Loucy (cell line): ENCODE measurements around the gene TAB2.

Source experiments
- EZH2phosphoT487 ChIP-seq: fragments of 200-600 bp; IDR thresholded peaks from 2 replicates; pipeline ENCODE4 v1.6.1; 2018; ENCODE audit warnings: antibody characterized with exemption, mild to moderate bottlenecking, moderate library complexity, borderline replicate concordance
- TF ChIP-seq, protein P1 (sequence below): fragments of 200-600 bp; sonication (generic); conservative IDR thresholded peaks from 2 replicates; pipeline ENCODE4 v1.5.1; 2014; ENCODE audit warnings: mild to moderate bottlenecking, antibody characterized with exemption, low read length

DNA sequence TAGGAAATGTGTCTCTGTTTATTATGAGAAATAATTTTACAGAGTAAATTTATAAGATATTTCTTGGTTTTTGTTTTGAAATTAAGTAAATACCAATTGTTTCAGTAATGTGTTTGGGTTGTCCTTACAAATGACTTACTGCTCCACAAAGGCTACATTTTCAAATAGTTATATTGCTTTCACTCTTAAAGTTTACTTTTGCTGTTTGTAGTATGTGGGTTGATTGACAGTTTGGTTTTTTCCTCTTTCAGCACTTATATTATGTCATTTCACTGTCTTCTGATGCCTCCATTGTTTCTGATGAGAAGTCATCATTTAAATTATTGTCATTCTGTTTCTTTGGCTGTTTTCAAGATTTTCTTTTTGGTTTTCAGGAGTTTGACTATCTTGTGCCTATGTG is 47.7 kb downstream of the TAB2 start:
- TF ChIP-seq EZH2phosphoT487, result no peak
- TF ChIP-seq, protein P1, sequence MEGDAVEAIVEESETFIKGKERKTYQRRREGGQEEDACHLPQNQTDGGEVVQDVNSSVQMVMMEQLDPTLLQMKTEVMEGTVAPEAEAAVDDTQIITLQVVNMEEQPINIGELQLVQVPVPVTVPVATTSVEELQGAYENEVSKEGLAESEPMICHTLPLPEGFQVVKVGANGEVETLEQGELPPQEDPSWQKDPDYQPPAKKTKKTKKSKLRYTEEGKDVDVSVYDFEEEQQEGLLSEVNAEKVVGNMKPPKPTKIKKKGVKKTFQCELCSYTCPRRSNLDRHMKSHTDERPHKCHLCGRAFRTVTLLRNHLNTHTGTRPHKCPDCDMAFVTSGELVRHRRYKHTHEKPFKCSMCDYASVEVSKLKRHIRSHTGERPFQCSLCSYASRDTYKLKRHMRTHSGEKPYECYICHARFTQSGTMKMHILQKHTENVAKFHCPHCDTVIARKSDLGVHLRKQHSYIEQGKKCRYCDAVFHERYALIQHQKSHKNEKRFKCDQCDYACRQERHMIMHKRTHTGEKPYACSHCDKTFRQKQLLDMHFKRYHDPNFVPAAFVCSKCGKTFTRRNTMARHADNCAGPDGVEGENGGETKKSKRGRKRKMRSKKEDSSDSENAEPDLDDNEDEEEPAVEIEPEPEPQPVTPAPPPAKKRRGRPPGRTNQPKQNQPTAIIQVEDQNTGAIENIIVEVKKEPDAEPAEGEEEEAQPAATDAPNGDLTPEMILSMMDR, result no peak
